Activated T-helper 17 cell treated with anti-CD3 and anti-CD28 coated beads, Interleukin-2, amount 50 U/mL, for 72 hours (primary cell): Measurements from ENCODE around the gene FGD5. TPM values are rescaled to one million over a fixed set of nuclear protein-coding genes. Genes with fewer than 3 reads are reported as not detected.

Experiments
- ATAC-seq: fragments of 150-1000 bp; cut with Tn5 transposase; replicated peaks from 2 replicates; pipeline ENCODE4 v1.10.0; 2021; ENCODE audit warnings: mild to moderate bottlenecking, moderate library complexity
- H3K27ac Mint-ChIP-seq: one replicate; pipeline ENCODE4 v1.8.0; 2022; ENCODE audit warnings: mixed read lengths
- H3K27me3 Mint-ChIP-seq: one replicate; pipeline ENCODE4 v1.8.0; 2022; ENCODE audit warnings: mixed read lengths
- H3K36me3 Mint-ChIP-seq: one replicate; pipeline ENCODE4 v1.8.0; 2022; ENCODE audit warnings: low read depth, mild to moderate bottlenecking, mixed read lengths
- H3K4me1 Mint-ChIP-seq: one replicate; pipeline ENCODE4 v1.8.0; 2022; ENCODE audit warnings: mixed read lengths
- H3K4me3 Mint-ChIP-seq: one replicate; pipeline ENCODE4 v1.8.0; 2022; ENCODE audit warnings: mild to moderate bottlenecking, mixed read lengths
- H3K9me3 Mint-ChIP-seq: one replicate; pipeline ENCODE4 v1.8.0; 2022; ENCODE audit warnings: mixed read lengths
- total RNA-seq, 2 donors: library from RNA; stranded (reverse); gene quantifications; one replicate each; pipeline ENCODE4 v1.2.3, GENCODE V29; 2022

The FGD5 gene
- total RNA-seq, 2 donors from 2014 or later = 0.06 to 0.74 TPM

- H3K36me3 Mint-ChIP-seq = no peaks in the 10 kb centered on the region
- ATAC-seq = no peak
- no peaks in the 10 kb centered on the region for H3K9me3 Mint-ChIP-seq
- peaks cover 23% of the 10 kb centered on the region for H3K27me3 Mint-ChIP-seq
- no peak overlapping the region for H3K27ac Mint-ChIP-seq
- H3K4me1 Mint-ChIP-seq = no peaks in the 10 kb centered on the region
- H3K4me3 Mint-ChIP-seq = no peak overlapping the region
Measured at GRCh38 chr3:14857506-14857905, 38.7 kb downstream of the FGD5 start.

- no peak for ATAC-seq
- H3K36me3 Mint-ChIP-seq = no peaks in the 10 kb centered on the region
Measured at GRCh38 chr3:14858105-14858504, 39.3 kb downstream of the FGD5 start.

DNA sequence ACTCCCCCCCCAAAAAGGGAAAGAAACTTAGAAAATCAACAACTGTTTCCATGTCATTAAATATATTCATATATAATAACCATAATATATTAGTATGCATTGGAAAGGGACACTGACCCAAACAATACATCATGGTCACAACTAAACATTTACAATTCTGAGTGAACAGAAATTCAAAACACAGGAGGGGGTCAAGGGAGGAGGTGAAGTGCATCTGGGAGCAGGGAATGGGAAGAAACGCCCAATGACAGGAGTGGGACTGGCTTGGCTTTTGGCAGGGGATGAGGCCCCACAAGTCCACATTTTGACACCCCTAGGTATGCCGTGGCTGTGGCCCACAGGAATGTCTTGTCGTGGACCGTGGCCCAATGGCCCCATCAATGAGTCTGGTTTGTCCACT lies 41.1 kb downstream of the FGD5 start:
- ATAC-seq = no peak
- Mint-ChIP-seq H3K36me3 (no peaks in the 10 kb centered on the region), H3K4me1 (no peaks in the 10 kb centered on the region), H3K4me3 (no peak overlapping the region), H3K9me3 (no peaks in the 10 kb centered on the region), H3K27me3 (peaks cover 21% of the 10 kb centered on the region), H3K27ac (no peak overlapping the region)

More at GRCh38 chr3:14858105-14858504, 39.3 kb downstream of the FGD5 start:
- Mint-ChIP-seq H3K27me3 (peaks cover 23% of the 10 kb centered on the region), H3K27ac (no peak overlapping the region), H3K4me1 (no peaks in the 10 kb centered on the region), H3K9me3 (no peaks in the 10 kb centered on the region), H3K4me3 (no peak overlapping the region)

GRCh38 chr3:14861031-14861430 lies 42.3 kb downstream of the FGD5 start:
- Mint-ChIP-seq H3K9me3 (no peaks in the 10 kb centered on the region), H3K27ac (no peak overlapping the region), H3K27me3 (peaks cover 14% of the 10 kb centered on the region), H3K4me3 (no peak overlapping the region), H3K36me3 (no peaks in the 10 kb centered on the region), H3K4me1 (no peaks in the 10 kb centered on the region)
- ATAC-seq = no peak

GRCh38 chr3:14861446-14862302 lies 42.9 kb downstream of the FGD5 start:
- ATAC-seq = no peak
- Mint-ChIP-seq H3K4me1 (no peaks in the 10 kb centered on the region), H3K4me3 (no peak overlapping the region), H3K36me3 (no peaks in the 10 kb centered on the region), H3K27ac (no peak overlapping the region), H3K9me3 (no peaks in the 10 kb centered on the region), H3K27me3 (peaks cover 10% of the 10 kb centered on the region)

- H3K36me3 Mint-ChIP-seq = no peaks in the 10 kb centered on the region
- H3K9me3 Mint-ChIP-seq = no peaks in the 10 kb centered on the region
- no peak for ATAC-seq
- H3K4me3 Mint-ChIP-seq = no peak overlapping the region
- H3K27me3 Mint-ChIP-seq = peaks cover 10% of the 10 kb centered on the region
- no peaks in the 10 kb centered on the region for H3K4me1 Mint-ChIP-seq
- H3K27ac Mint-ChIP-seq = no peak overlapping the region
Measured at GRCh38 chr3:14862303-14862660, 43.5 kb downstream of the FGD5 start.

GRCh38 chr3:14862661-14863230 lies 44.0 kb downstream of the FGD5 start:
- Mint-ChIP-seq H3K36me3 (no peaks in the 10 kb centered on the region), H3K27me3 (peaks cover 10% of the 10 kb centered on the region), H3K4me1 (no peaks in the 10 kb centered on the region), H3K4me3 (no peak overlapping the region), H3K27ac (no peak overlapping the region), H3K9me3 (no peaks in the 10 kb centered on the region)
- no peak for ATAC-seq

GRCh38 chr3:14863333-14864100 lies 44.8 kb downstream of the FGD5 start:
- H3K27ac Mint-ChIP-seq = no peak overlapping the region

GRCh38 chr3:14864131-14864530 lies 45.4 kb downstream of the FGD5 start:
- Mint-ChIP-seq H3K36me3 (no peaks in the 10 kb centered on the region), H3K27me3 (peaks cover 4% of the 10 kb centered on the region), H3K9me3 (no peaks in the 10 kb centered on the region), H3K4me3 (no peak overlapping the region), H3K27ac (no peak overlapping the region), H3K4me1 (no peaks in the 10 kb centered on the region)
- no peak for ATAC-seq

More at GRCh38 chr3:14863333-14864100, 44.8 kb downstream of the FGD5 start:
- no peak for ATAC-seq
- Mint-ChIP-seq H3K9me3 (no peaks in the 10 kb centered on the region), H3K27me3 (peaks cover 4% of the 10 kb centered on the region), H3K4me1 (no peaks in the 10 kb centered on the region), H3K36me3 (no peaks in the 10 kb centered on the region), H3K4me3 (no peak overlapping the region)

DNA sequence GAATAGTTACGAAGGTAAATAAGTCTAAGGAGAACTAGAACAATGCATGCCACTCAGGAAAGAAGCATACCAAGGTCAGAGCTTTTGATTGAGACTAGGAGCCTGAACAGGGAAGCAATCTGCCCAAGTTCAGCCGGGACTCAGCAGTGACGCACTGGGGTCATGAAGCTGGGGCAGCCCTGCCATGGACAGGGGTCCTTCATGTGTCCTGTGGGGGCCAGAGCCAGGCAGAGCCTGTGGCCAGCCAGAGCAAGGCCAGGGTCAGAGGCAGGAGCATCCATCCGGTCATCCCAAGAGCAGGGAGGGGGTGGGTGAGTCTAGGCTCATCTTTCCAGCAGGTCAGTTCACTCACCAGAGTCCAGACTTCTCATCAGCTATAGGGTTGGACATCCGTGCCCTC lies 47.9 kb downstream of the FGD5 start:
- Mint-ChIP-seq H3K4me3 (no peak overlapping the region), H3K27ac (no peak overlapping the region), H3K27me3 (peaks cover 5% of the 10 kb centered on the region), H3K9me3 (no peaks in the 10 kb centered on the region), H3K4me1 (no peaks in the 10 kb centered on the region), H3K36me3 (no peaks in the 10 kb centered on the region)
- no peak for ATAC-seq

DNA sequence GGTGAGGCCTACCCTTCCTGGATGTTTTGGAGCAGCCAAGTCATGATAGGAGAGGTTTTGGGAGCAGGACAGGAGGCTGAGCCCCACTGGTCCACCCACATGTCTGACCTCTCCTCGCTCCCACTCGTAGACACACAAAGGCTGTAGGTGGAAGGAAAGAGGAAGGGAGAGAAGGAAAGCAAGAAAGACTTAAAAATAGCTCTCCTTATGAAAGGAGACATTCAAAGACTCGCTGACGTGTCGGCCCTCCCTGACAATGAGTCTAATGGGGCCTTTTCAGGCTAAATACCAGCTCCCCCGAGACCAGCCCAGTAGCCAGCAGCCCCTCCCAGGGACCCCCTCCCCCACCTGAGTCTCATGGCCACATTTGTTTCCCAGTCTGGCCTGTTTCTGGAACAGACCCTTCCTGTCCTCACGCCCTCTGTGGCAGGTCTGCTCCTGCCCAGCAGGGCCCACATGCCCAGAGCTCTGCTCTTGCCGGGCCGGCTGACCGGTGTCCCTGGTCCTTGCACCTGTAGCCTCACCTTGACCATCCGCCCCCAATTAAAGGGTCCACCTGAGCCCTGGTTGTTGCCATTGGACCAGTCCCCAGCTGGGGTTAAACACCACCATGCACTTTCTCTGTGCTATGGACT lies 49.3 kb downstream of the FGD5 start:
- peaks cover 5% of the 10 kb centered on the region for H3K27me3 Mint-ChIP-seq
- H3K9me3 Mint-ChIP-seq = no peaks in the 10 kb centered on the region
- no peak overlapping the region for H3K27ac Mint-ChIP-seq
- no peak overlapping the region for H3K4me3 Mint-ChIP-seq
- no peaks in the 10 kb centered on the region for H3K4me1 Mint-ChIP-seq
- ATAC-seq = no peak
- H3K36me3 Mint-ChIP-seq = no peaks in the 10 kb centered on the region

GRCh38 chr3:14869917-14870782 lies 51.4 kb downstream of the FGD5 start:
- ATAC-seq = no peak
- Mint-ChIP-seq H3K27ac (no peak overlapping the region), H3K27me3 (peaks cover 5% of the 10 kb centered on the region), H3K4me3 (no peak overlapping the region), H3K36me3 (no peaks in the 10 kb centered on the region), H3K9me3 (no peaks in the 10 kb centered on the region), H3K4me1 (no peaks in the 10 kb centered on the region)

GRCh38 chr3:14870783-14871060 lies 52.0 kb downstream of the FGD5 start:
- H3K4me3 Mint-ChIP-seq = no peak overlapping the region
- H3K27me3 Mint-ChIP-seq = peaks cover 5% of the 10 kb centered on the region
- H3K9me3 Mint-ChIP-seq = no peaks in the 10 kb centered on the region
- no peak overlapping the region for H3K27ac Mint-ChIP-seq
- no peak for ATAC-seq
- no peaks in the 10 kb centered on the region for H3K36me3 Mint-ChIP-seq
- no peaks in the 10 kb centered on the region for H3K4me1 Mint-ChIP-seq
